Activated CD8-positive, alpha-beta memory T cell treated with anti-CD3 and anti-CD28 coated beads, Interleukin-2, amount 10 ng/mL, durations not matched to agents 7 days and 5 days (primary cell): Measurements from ENCODE around the gene NOP56. TPM values are rescaled to one million over a fixed set of nuclear protein-coding genes. Genes with fewer than 3 reads are reported as not detected.

Experiments
- ATAC-seq: fragments of 150-1000 bp; cut with Tn5 transposase; one replicate; pipeline ENCODE4 v1.10.0; 2021; ENCODE audit warnings: moderate library complexity
- CTCF ChIA-PET: fragments of 350-600 bp; sonication (Branson Sonifier 250); formaldehyde crosslinking; loops from one replicate; lab custom pipeline; 2021; ENCODE audit warnings: antibody characterized with exemption; lab: Charles Lee
- DNase-seq: peaks from one replicate; pipeline ENCODE4 v3.0.0-alpha.2; 2020
- H3K27ac Mint-ChIP-seq: one replicate; pipeline ENCODE4 v1.8.0; 2021; ENCODE audit warnings: mild to moderate bottlenecking, mixed read lengths
- H3K27me3 Mint-ChIP-seq: one replicate; pipeline ENCODE4 v1.8.0; 2021; ENCODE audit warnings: mixed read lengths
- H3K36me3 Mint-ChIP-seq: one replicate; pipeline ENCODE4 v1.8.0; 2021; ENCODE audit warnings: mild to moderate bottlenecking, mixed read lengths
- H3K4me1 Mint-ChIP-seq: one replicate; pipeline ENCODE4 v1.8.0; 2021; ENCODE audit warnings: mixed read lengths
- H3K4me3 Mint-ChIP-seq: one replicate; pipeline ENCODE4 v1.8.0; 2021; ENCODE audit warnings: mild to moderate bottlenecking, moderate library complexity, mixed read lengths
- H3K9me3 Mint-ChIP-seq: one replicate; pipeline ENCODE4 v1.8.0; 2022; ENCODE audit warnings: low read depth, mixed read lengths
- total RNA-seq, 2 experiments: library from RNA; stranded (reverse); gene quantifications; one replicate each; pipeline ENCODE4 v1.2.3, GENCODE V29; 2021

NOP56 gene
- total RNA-seq, 2 experiments from 2014 or later: 469 to 508 TPM

DNA sequence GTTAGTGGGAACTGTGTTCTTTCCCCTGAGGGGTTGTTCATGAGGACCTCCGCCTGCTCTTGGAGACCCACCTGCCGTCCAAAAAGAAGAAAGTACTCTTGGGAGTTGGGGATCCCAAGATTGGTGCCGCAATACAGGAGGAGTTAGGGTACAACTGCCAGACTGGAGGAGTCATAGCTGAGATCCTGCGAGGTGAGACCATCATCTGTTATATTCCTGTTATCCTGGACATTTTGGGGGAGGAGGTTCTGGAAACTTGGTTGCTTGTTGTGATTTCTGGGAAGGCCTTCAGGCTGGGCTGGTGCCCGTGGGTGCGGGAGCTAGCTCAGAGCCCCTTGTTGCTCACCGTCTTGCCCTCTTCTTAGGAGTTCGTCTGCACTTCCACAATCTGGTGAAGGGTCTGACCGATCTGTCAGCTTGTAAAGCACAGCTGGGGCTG, 2.0 kb downstream of the NOP56 start:
- H3K36me3 Mint-ChIP-seq: peaks cover 61% of the 10 kb centered on the region
- H3K4me3 Mint-ChIP-seq: peak overlapping the region; percentile 91
- DNase-seq (no peak), ATAC-seq (no peak)
- no peaks in the 10 kb centered on the region for H3K27me3 Mint-ChIP-seq
- CTCF ChIA-PET: interaction anchor here (1.2 to 1.3 kb wide), 2 partner anchors 13 to 127 kb away, joined by 3 read pairs; no protein-coding TSS in a partner anchor
- no peaks in the 10 kb centered on the region for H3K9me3 Mint-ChIP-seq
- peaks cover 50% of the 10 kb centered on the region for H3K4me1 Mint-ChIP-seq
- H3K27ac Mint-ChIP-seq: peak overlapping the region; percentile 87

DNA sequence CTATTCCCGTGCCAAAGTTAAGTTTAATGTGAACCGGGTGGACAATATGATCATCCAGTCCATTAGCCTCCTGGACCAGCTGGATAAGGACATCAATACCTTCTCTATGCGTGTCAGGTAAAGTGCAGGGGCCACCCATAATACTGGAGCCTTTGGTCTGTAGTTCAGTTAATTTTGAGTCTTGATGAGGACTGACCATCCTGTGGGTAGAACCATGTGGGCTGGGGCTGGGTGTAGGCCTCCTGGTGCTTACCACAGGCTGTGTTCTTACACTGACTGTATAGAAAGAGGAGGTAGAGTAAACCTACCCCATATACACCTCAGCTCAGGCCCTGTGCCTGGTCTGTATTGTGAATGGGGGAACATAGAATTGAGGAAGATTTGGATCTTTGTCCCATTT, 2.4 kb downstream of the NOP56 start:
- CTCF ChIA-PET: interaction anchor here (1.2 to 1.3 kb wide), 2 partner anchors 13 to 128 kb away, joined by 3 read pairs; no protein-coding TSS in a partner anchor
- peaks cover 47% of the 10 kb centered on the region for H3K4me1 Mint-ChIP-seq
- no peaks in the 10 kb centered on the region for H3K9me3 Mint-ChIP-seq
- H3K4me3 Mint-ChIP-seq: peak overlapping the region; percentile 91
- DNase-seq: no peak
- peak overlapping the region; percentile 87 for H3K27ac Mint-ChIP-seq
- ATAC-seq: no peak
- peaks cover 63% of the 10 kb centered on the region for H3K36me3 Mint-ChIP-seq
- H3K27me3 Mint-ChIP-seq: no peaks in the 10 kb centered on the region

DNA sequence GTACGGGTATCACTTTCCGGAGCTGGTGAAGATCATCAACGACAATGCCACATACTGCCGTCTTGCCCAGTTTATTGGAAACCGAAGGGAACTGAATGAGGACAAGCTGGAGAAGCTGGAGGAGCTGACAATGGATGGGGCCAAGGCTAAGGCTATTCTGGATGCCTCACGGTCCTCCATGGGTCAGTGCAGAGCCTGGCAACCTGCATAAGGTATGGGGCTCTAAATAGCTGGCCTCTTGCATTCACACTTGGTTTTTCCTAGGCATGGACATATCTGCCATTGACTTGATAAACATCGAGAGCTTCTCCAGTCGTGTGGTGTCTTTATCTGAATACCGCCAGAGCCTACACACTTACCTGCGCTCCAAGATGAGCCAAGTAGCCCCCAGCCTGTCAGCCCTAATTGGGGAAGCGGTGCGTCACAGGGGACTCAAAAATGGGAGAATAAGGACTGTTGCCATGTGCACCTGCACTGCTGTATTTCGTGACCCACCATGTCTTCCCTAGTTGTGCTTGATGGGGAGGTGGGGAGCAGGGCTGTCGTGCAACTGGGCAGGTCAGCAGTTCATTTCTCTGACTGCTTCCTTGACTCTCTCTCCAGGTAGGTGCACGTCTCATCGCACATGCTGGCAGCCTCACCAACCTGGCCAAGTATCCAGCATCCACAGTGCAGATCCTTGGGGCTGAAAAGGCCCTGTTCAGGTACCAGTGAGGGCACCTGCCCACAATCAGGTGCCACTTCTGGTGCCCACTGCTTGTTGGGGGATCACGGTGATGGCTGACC, 3.1 kb downstream of the NOP56 start:
- Mint-ChIP-seq H3K4me1 (peaks cover 41% of the 10 kb centered on the region), H3K9me3 (no peaks in the 10 kb centered on the region)

DNA sequence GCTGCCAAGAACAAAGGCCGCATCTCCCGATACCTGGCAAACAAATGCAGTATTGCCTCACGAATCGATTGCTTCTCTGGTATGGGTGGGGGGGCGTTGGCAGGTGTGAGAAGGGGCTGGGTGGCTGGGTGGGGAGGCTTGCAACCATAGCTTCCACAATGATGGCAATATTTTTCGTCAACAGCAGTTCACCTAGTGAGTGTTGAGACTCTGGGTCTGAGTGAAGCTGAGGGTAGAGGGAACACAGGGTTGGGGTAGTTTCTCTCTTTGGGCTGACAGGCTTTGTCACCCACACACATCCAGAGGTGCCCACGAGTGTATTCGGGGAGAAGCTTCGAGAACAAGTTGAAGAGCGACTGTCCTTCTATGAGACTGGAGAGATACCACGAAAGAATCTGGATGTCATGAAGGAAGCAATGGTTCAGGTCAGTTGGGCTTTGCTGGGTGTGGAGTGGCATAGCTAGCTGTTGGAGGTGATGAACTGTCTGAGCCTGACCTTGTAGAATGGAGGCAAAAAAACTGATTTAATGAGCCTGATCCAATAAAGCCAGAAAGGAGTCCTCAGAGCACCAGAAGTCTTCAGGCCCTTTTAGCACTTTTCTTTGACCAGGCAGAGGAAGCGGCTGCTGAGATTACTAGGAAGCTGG, 4.2 kb downstream of the NOP56 start:
- DNase-seq (no peak), ATAC-seq (no peak)
- peak overlapping the region; percentile 27 for H3K27ac Mint-ChIP-seq
- no peak overlapping the region for H3K4me3 Mint-ChIP-seq
- peaks cover 37% of the 10 kb centered on the region for H3K4me1 Mint-ChIP-seq
- CTCF ChIA-PET: interaction anchor here (1.5 kb wide), 1 partner anchor 10 kb away, joined by 3 read pairs; no protein-coding TSS in a partner anchor
- no peaks in the 10 kb centered on the region for H3K9me3 Mint-ChIP-seq
- peaks cover 65% of the 10 kb centered on the region for H3K36me3 Mint-ChIP-seq
- H3K27me3 Mint-ChIP-seq: no peaks in the 10 kb centered on the region

More for the DNA sequence above, 3.1 kb downstream of the NOP56 start:
- Mint-ChIP-seq H3K4me3 (no peak overlapping the region), H3K27me3 (no peaks in the 10 kb centered on the region), H3K27ac (peak overlapping the region; percentile 26), H3K36me3 (peaks cover 65% of the 10 kb centered on the region)
- CTCF ChIA-PET: interaction anchor here (1.2 to 1.5 kb wide), 3 partner anchors 9 to 129 kb away, joined by 3 read pairs; no protein-coding TSS in a partner anchor
- DNase-seq (no peak), ATAC-seq (no peak)

DNA sequence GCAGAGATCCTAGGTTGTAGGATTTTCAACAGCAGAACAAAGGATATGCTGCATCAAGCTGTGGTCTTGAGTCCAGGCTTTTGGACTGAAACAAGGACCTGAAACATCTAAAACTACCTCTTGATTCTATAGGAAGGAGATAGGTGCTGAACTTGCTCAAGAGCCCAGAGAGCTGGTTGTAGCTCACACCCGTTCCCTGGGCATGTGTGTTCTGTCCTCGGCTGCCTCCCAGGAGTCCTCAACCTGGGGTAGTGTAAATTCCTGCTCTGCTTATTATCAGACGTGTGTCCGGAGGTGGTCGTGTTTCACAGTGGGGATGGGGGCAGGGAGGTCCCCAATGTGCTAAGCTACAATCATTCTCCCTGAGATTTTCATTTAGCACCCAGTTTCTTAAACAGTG, 4.8 kb downstream of the NOP56 start:
- no peak for DNase-seq
- Mint-ChIP-seq H3K4me3 (no peak overlapping the region), H3K4me1 (peaks cover 43% of the 10 kb centered on the region), H3K9me3 (no peaks in the 10 kb centered on the region), H3K27me3 (no peaks in the 10 kb centered on the region), H3K36me3 (peaks cover 70% of the 10 kb centered on the region), H3K27ac (no peak overlapping the region)
- no peak for ATAC-seq
- CTCF ChIA-PET: no interaction called here

DNA sequence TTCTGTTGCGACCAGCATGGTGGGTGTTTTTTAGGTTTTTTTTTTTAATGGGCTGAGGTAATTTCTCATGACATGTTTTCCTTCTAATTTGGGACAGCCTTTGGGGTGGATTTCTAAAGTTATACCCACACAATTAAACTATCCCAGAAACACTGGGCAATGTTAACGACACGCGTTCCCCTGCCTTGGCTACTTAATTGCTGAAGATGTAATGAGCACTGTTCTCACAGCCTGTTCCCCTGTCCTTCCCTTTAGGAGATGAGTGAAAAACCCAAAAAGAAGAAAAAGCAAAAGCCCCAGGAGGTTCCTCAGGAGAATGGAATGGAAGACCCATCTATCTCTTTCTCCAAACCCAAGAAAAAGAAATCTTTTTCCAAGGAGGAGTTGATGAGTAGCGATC, 5.2 kb downstream of the NOP56 start:
- DNase-seq (no peak), ATAC-seq (no peak)
- CTCF ChIA-PET: no interaction called here
- no peaks in the 10 kb centered on the region for H3K9me3 Mint-ChIP-seq
- H3K36me3 Mint-ChIP-seq: peaks cover 70% of the 10 kb centered on the region
- H3K27me3 Mint-ChIP-seq: no peaks in the 10 kb centered on the region
- no peak overlapping the region for H3K4me3 Mint-ChIP-seq
- peaks cover 45% of the 10 kb centered on the region for H3K4me1 Mint-ChIP-seq
- H3K27ac Mint-ChIP-seq: no peak overlapping the region

DNA sequence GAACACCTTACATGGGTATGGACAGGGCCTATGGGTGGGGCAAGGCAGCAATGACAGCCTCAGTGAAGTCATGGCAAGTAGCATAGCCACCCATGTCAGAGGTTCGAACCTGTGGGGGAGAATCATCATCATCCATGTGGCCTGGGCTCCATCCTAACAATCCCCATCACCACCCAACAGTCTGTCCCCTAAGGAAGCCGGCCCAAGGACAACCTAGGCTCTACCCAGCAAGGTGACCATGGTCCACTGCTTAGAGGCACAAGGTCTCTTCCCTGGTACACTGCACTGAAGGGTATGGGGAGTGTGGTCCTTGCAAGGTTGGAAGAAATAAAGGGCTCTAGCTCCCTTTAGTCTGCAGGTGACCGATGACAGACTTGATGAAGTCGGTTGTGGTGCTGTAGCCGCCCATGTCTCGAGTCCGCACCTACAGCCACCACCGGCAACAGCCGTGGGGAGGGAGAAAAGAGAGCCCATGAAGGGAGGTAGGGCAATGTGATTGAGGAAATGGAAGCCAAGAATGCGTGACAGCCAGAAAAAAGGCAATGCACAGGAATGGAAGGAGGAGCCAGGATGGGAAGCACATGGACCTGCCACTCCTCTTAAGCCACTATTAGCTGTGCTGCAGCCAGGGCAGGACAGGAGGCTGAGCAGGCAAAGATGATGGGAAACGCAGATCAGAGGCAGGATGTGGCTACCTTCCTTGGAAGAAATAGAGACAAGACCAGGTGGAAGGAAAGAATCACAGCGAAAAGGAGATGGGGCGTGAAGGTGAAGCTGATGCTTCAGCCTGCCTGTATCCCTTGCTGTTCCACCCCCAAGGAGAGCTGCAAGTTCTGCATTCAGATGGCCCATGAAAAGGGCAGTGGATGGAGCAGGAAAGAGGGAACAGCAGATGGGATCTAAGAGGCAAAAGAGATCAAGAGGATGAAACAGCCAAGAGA, 6.3 kb downstream of the NOP56 start:
- peaks cover 64% of the 10 kb centered on the region for H3K36me3 Mint-ChIP-seq
- ATAC-seq (no peak), DNase-seq (no peak)
- H3K9me3 Mint-ChIP-seq: no peaks in the 10 kb centered on the region
- peaks cover 51% of the 10 kb centered on the region for H3K4me1 Mint-ChIP-seq
- CTCF ChIA-PET: no interaction called here
- no peaks in the 10 kb centered on the region for H3K27me3 Mint-ChIP-seq
- no peak overlapping the region for H3K4me3 Mint-ChIP-seq
- peak overlapping the region; percentile 52 for H3K27ac Mint-ChIP-seq

DNA sequence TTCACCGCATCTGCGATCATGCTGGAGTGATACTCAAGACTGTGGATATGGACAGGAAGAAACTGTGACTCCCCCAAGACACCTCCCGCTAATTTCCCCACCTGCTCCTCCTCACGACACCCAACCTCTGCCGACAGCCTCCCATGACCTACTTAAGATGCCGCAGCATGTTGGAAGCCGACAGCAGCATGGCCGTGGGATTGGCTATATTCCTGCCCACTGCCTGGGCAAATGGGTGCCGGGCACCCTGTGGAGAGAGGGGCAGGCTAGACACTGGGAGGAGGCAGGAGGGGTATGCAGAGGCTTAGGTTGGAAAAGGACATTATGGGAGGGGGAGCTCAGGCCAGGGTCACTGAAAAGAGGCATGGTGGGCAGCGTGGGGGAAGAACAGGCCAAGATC, 7.1 kb downstream of the NOP56 start:
- no peak for ATAC-seq

DNA sequence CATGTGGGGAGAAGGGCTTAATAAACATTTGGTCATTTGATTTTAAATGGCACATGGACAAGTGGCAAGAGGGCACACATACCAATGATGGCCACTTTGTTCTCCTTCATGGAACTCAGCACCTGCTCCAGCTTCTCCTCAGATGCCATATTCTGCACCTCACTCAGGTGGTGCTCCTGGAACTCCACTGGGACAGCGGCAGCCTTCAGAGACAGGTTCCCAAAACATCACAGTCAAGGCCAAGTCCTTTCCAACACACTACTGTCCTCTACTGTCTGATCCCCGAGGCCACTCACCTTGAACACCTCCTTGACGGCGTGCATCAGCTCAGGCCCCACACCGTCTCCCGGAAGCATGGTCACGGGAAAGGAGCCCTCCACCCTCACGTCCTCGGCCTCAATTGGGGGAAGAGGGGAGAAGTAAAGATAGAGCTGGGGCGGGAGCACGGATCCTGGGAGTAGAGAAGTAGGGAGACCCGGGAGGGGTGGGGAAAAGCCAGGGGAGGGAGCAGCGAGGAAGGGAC, 11.0 kb downstream of the NOP56 start:
- CTCF ChIA-PET: interaction anchor here (0.9 to 2.7 kb wide), 4 partner anchors 11 to 25 kb away, joined by 3 to 21 read pairs (median 4); partner anchors contain the start of gene NOP56
- H3K4me1 Mint-ChIP-seq: peaks cover 26% of the 10 kb centered on the region
- DNase-seq: no peak
- peaks cover 3% of the 10 kb centered on the region for H3K27me3 Mint-ChIP-seq
- H3K9me3 Mint-ChIP-seq: no peaks in the 10 kb centered on the region
- peak overlapping the region; percentile 79 for H3K4me3 Mint-ChIP-seq
- no peak for ATAC-seq
- H3K36me3 Mint-ChIP-seq: peaks cover 16% of the 10 kb centered on the region
- peak overlapping the region; percentile 96 for H3K27ac Mint-ChIP-seq

More for the DNA sequence above, 7.1 kb downstream of the NOP56 start:
- no peak for DNase-seq
- CTCF ChIA-PET: no interaction called here
- H3K36me3 Mint-ChIP-seq: peaks cover 55% of the 10 kb centered on the region
- no peaks in the 10 kb centered on the region for H3K9me3 Mint-ChIP-seq
- H3K27me3 Mint-ChIP-seq: no peaks in the 10 kb centered on the region
- no peak overlapping the region for H3K27ac Mint-ChIP-seq
- H3K4me1 Mint-ChIP-seq: peaks cover 47% of the 10 kb centered on the region
- no peak overlapping the region for H3K4me3 Mint-ChIP-seq

DNA sequence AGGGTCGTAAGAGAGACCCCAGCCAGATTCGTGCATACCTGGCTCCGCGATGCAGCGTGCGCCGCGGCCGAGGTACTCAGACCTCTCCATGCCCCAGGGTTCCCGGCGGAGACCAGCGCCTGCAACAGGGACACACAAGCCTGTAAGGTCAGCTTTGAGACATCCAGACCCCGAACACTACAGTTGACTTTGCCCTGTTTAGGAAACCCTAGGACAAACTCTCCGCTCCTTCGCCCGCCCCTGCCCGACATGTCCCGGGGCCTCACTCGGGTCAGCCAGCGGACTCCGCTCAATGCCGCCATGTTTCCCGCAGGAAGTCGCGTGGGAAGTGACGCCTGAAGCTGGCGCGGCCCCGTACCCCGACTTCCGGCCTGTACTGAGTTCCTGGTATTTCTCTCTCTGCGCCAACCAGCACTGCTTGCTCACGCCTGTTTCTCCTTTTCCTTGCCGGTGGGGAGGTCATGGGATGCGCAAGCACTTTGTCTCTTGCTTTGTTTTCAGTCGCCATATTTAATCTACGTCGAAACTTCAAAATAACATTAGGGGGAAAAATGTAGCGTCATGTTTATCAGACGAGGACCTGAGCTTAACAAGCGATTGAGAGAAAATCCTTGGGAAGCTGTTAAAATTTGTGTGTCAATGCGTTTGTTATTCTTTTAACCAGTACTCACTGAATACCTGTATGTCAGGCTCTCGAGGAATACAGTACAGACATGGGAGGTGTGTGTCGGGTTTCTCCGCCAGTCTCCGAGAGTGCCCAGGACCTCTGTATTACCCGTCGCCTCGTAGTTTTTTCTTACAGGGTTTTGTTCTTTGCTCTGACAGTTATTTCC, 11.7 kb downstream of the NOP56 start, which contains the start of gene IDH3B:
Gene IDH3B, minus strand, starts transcription at position 330 of the 833 bp plus-strand sequence. Its CDS starts 28 bp downstream, at position 302.
- Mint-ChIP-seq H3K27me3 (peaks cover 7% of the 10 kb centered on the region), H3K4me1 (peaks cover 26% of the 10 kb centered on the region), H3K27ac (peak within 1 kb of the TSS; percentile 96), H3K9me3 (no peaks in the 10 kb centered on the region), H3K4me3 (peak within 1 kb of the TSS; percentile 79), H3K36me3 (peaks cover 10% of the 10 kb centered on the region)
- CTCF ChIA-PET: interaction anchor here (0.9 to 2.7 kb wide), 4 partner anchors 12 to 24 kb away, joined by 3 to 21 read pairs (median 4); partner anchors contain the start of gene NOP56
- DNase-seq (peak; percentile 96), ATAC-seq (peak; percentile 97)

DNA sequence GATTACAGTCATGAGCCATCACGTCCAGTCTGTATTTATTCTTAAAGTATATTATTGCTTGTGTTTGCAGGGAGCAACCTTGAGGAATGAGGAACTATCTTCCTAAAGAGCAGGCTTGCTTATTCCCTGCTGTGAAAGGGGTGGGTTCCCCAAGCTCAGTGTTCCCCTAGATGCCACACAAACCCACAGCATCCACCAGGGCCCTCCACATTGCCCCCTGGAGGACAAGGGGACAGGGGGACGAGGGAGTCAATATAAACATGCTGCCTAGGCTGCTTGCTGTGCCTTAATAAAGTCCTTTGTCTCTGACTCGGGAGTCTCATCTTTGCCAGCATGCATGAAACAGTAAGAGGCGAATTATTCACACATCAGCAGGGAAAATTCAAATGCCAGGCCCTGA, 19.5 kb downstream of the NOP56 start:
- H3K4me1 Mint-ChIP-seq: no peaks in the 10 kb centered on the region
- H3K36me3 Mint-ChIP-seq: no peaks in the 10 kb centered on the region
- ATAC-seq: no peak
- H3K4me3 Mint-ChIP-seq: no peak overlapping the region
- CTCF ChIA-PET: interaction anchor here (1.0 to 5.3 kb wide), 4 partner anchors 13 to 81 kb away, joined by 3 to 24 read pairs (median 6); partner anchors contain the start of gene NOP56
- DNase-seq: no peak
- H3K9me3 Mint-ChIP-seq: no peaks in the 10 kb centered on the region
- no peak overlapping the region for H3K27ac Mint-ChIP-seq
- peaks cover 7% of the 10 kb centered on the region for H3K27me3 Mint-ChIP-seq
